GM19035 (cell line): Measurements from ENCODE around the gene GRAMD4.

Source experiments
- ATAC-seq: cut with Tn5 transposase; IDR thresholded peaks from one replicate; pipeline ENCODE4 v1.9.1; 2021; ENCODE audit not compliant: unreplicated experiment

The GRAMD4 gene

DNA sequence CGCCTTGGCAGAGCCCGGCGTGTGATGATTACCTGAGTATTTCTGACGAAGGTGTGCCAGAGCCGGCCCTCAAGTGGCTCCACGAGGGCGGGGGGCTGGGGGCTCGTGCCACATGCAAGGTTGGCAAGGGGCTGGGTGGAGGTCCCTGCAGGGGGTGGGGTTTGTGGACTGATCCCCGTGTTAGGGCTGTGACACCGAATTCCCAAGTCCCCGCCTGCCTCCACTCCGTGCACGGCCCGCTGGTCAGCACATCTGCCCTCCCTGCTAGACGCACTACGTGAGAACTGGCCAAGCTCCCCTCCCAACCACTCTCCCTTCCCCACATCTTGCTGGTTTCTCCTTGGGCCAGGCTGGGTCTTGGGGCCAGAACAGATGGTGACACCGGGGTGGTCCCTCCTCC is 34.2 kb downstream of the GRAMD4 start:
- no peak for ATAC-seq

DNA sequence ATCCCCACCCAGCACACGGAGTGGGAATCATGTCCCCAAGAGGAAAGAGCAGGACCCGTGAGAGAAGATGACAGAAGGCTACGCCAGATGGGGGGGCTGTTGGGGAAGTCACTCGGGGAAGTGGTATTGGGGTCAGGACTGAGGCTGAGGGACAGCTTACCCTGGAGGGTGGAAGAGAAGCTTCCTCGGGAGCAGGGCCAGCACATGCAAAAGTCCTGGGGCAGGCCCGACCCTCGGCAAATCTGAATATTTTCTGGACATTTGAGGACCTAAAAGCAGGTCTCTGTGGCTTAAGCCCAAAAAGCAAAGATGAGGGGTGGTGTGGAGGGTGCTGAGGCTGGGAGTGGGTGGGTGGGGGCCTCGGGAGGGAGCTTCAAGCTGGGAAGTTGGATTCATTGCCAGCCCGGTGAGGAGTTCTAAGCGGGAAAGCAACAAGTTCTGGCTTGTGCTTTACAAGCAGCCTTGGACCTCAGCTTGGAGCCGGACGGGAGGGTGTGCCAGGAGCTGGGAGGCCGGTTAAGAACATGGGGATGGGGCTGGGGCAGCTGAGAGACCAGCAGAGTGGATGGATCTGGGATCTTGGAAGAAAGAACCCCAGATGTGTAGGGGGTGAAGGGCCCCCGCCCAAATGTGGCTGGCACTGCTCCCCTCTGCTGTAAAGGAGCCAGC is 34.9 kb downstream of the GRAMD4 start:
- no peak for ATAC-seq

DNA sequence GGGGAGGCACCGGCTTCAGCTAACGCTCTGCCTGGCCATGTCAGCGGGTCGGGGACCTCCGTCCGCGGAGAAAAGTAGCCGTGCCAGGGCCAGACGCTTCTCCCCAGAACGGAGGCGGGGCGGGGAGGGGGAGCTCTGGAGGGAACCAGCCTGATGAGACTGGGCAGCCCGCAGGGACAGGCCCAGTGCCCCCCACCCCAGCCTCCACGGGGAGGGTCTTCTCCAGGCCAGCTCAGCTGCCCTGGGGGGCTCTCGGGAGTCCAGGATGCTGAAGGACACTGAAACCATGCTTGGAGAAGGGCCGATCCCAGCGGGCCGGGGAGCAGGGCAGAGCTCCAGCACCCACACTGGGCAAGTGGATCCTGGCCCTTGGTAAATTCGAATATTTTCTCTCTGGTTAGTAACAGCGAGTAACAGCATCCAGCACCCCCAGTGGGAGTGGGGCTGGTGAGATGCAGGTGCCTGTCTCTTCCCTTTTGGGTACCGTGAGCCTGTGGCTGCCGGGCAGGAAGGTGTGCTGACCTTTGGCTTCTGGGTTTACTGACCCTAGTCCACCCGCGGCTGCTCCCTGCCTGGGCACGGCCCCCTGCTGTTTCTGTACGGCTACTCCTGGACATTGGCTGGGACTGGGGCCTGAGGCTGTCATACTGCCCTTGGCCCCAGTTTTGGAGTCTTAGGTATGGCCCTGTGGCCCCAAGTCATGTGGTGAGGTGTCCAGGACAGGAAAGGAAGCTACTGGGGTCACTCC is 35.8 kb downstream of the GRAMD4 start:
- no peak for ATAC-seq

DNA sequence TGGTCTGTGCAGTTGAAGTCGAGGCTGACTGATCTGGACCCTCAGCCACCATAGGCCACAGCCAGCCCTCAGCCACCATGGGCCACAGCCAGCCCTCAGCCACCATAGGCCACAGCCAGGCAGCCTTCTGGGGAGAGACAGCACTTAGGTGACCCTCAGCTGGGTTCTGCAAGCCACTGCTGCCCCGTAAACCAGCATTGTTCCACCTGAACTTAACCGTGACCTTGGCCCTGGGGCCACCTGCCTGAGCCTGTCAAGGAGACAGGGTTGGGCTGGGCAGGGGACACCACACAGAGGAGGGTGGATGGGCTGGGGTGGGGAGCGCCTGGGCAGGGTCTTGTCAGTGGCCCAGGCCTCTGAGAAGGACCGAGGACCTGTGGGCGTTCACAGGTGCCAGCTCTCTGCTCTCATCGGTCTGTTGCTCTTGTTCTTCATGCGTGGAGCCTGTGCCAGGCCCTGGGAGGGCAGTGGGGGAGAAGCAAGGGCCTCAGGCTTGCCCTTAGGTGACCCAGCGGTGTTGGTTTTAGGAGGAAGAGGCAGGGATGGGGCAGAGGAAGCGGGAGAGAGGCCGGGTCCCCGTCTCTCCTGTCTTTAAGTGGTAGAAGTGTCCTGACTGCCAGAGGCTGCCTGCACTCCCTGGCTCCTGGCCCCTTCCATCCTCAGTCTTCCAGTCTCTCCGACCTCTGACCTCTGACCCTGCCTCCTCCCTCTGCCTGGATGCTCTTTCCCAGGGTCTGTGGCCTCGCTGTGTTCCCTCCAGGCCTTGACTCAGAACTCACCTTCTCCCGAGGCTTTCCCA is 36.9 kb downstream of the GRAMD4 start:
- ATAC-seq = no peak

DNA sequence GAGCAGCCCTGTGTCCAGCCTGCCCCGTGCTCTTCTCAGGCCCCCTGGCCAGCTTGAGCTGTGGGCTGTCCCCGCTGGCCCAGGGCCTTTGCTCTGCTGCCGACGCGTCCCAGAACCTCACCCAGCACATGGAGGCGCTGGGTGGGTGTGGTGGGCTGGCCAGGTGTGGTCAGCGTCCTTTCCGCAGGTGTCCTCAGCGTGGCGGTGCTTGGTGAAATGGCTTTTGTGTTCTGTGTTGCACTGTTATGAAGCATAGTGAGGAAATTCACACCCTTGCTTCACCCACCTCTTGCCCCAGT is 37.4 kb downstream of the GRAMD4 start:
- ATAC-seq = no peak

DNA sequence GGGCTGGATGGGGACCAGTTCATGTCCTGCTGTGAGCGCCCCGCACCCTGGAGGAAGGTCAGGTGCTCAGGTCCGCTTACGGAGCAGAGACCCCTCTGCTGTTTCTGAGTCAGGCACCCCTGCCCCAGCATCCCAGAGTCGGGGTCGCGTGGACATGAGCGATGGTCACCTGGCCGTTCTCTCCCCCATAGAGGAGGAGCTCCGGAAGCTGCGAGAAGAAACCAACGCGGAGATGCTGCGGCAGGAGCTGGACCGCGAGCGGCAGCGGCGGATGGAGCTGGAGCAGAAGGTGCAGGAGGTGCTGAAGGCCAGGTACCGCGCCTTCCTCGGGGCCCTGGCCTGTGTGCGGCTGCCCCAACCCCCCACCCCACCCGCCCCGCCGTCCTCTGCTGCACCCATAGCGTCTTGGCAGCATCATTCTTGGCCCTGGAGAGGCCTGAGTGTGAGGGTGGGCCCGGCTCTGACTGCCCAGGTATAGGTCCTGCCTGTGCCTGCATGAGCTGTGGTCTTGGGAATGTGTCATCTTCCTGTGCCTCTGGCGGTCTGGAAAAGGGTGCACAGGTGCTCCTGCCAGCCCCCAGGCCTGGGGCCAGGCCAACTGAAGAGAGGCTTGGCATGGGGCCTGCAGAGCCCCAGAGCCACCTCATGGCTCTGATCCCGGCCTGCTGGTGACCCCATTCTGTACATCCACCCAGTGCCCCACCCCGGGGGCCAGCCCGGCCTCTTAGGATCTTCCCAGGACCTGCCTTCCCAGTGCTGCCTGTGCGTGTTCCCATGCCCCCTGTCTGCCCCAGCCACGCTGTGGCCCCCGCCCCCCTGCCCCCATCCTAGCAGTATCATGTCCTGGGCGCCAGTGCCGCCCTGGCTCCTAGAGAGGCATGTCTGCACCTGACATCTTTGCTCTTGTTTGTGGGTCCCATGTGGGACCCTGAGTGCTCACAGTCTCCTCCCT is 38.1 kb downstream of the GRAMD4 start:
- no peak for ATAC-seq

DNA sequence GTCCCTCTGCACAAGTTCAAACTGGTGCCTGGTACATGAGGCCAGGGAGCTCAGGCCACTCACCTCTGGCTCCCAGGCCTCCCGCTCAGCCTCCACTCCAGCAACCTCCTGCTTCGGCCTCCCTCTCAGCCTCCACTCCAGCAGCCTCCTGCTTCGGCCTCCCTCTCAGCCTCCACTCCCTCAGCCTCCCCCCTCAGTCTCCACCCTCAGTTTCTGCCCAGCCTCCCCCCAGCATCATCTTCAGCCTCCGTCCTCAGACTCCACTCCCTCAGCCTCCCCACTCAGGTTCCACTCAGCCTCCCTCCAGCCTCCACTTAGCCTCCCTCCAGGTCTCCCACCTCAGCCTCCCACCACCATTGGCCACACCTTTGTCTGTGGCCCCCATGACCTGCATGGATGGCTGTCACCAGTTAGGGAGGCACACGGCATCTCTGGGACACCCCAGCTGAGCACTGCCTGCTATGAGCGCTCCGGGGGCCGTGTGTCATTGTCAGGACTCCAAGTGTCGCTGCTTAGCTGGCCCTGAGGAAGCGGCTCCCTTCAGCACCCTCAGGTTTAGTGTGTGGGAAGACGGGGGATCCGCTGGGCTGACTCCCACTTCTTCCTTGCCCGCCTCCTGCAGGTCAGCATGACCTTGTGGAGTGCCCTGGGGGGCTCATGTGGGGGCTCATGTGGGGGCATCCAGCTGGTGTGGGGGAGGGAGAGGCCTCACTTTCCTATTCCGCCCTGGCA is 39.0 kb downstream of the GRAMD4 start:
- ATAC-seq = no peak

DNA sequence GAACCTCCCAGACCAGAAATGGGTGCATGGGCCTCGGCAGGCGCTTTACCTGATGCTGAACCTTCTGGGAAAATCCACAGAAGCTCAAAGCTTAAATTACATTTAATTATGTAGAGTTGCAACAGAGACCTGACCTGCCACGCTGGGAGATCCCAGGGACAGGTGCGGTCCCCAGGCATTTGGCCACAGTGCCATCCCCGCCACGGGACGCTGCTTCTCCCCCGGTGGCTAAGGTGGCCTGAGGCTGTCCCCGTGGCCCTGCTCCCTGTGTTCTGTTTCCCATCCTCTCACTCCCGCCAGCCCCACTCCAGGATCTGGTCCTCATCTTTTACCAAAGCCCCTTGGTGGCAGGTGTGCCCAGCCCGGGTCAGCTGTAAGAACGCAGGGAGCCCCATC is 39.6 kb downstream of the GRAMD4 start:
- ATAC-seq = no peak

DNA sequence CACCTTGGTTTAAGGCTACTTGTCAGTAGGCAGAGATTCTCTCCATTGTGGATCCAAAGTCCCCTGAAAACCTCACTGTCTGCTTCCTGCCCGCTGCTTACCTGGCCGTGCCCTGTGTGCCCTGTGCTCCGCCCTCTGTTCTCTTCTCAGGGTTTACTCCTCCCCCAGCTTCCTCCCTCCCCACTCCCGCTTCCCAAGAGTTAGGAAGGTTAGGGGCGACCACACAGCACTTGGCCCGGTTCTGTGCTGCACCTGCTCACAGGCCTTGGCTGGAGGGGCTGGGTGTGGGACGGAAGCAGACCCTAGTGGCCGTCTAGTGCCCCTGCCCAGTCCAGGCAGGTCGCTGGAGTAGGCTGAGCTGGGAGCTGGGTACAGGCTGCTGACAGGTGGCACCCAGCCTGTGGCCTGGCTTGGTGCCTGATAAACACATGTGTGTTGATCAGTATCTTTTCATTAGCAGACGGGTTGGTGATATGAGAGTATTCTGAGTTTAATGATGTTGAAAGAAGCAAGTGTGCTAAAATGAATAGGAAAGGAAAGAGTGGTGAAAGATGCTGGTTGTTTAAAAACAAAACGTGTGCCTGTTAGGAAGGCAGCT is 40.5 kb downstream of the GRAMD4 start:
- ATAC-seq = no peak

DNA sequence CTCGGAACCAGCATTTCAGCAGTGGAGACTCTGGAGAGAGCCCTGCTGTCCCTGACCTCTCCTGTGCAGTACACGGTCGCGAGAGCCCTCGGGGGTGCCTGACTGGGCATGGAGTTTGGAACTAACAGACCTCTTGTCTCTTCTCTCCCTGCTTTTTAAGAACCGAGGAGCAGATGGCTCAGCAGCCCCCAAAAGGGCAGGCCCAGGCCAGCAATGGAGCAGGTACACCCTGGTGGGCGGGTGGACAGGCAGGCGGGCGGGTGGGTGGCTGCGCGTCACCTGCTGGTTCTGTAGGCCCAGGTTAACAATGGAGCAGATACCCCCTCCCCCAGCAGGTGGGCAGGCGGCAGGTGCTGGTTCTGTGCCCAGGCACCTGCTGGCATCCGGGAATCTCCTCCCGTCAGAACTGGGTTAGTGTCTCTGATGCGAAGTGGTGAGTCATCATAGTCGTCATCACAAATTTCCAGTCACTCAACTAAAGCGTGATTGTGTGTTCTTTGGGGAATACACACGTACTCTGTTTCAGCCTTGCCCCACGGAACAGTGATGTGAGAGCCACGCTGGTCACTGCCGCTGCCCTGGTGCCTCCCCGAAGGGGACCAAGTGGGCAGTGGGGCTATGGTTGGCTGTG is 41.1 kb downstream of the GRAMD4 start:
- ATAC-seq = no peak

DNA sequence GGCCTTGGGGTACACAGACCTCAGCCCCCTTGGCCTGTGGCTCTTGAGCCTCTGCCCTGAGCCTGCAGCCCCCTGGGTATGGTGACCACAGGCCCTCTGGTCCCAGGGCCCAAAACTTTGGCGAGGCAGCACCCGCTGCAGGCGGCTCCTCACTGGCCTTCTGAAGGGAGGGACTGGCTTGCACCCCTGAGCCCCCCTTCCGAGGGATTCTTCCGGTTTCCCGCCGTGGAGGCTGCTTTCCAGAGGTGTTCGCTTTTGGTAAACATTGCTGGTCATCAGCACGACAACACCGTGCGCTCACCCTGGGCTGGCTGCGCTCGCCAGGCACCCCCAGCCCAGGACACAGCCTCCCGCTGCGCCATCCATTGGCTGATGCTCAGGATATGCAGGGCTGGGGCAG is 42.0 kb downstream of the GRAMD4 start:
- ATAC-seq = no peak

DNA sequence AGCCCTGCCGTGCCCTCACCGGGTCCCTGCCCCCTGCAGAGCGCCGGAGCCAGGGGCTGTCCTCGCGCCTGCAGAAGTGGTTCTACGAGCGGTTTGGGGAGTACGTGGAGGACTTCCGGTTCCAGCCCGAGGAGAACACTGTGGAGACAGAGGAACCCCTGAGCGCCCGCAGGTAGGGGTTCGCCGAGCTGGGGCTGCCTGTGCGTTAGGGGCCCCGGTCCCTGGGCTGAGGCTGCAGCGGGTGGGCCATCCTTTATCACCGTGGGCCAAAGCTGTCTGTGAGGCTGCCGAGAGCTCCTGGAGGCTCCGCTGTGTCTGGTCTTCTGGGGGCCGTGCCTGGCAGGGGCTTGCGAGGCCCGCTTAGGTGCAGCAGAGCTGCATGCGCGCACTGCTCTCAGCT is 42.8 kb downstream of the GRAMD4 start:
- no peak for ATAC-seq

DNA sequence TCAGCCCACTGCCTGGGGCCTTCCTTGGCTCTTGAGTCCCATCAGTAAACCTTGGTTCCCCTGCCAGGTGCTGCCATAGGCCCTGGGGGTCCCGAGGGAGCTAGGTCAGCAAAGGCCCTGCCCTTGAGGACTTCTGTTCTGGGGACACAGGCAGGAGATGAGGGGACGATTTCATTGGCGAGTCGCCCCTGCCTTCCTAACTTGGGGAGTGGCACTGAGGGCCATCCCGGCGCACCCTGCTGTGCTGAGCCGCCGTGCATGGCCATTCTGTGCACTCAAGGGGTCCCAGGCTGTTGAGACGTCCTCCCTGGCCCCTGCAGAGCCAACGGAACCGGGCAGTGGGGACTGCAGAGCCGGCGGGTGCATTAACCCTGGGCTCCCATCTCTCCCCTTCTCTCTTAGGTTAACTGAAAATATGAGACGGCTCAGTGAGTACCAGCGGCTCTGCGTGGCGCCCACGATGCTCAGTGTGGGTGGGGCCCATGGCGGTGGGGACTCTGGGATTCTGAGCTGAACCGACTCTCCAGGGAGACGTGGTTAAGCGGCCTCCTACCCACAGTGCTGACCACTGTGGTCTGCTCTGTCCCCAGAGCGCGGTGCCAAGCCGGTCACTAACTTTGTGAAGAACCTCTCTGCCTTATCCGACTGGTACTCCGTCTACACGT is 43.4 kb downstream of the GRAMD4 start:
- no peak for ATAC-seq

DNA sequence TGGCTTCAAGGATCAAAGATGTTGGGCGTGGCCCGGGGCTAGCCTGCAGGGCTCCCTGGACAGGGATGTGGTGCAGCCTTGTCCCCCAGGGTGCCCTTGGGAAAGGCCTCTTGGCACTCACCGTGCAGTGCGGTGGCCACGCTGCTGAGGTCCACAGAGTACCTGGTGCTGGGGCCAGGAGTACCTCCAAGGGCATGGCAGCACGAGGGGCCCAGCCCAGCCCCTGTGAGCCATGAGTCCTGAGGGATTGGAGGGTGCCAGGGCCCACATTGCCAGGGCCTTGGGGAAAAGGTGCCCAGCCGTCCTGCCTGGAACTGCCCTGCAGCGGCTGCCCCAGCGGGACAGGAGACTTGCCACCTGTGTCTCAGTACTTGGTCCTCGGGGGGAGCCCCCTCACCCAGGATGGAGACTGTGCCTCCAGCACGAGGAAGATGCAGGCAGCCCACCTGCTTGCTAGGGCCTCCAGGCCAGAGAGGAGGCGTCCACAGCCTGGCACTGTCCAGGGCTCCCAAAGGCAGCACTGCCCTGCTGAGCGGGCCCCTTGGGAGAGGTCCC is 44.2 kb downstream of the GRAMD4 start:
- ATAC-seq = no peak

DNA sequence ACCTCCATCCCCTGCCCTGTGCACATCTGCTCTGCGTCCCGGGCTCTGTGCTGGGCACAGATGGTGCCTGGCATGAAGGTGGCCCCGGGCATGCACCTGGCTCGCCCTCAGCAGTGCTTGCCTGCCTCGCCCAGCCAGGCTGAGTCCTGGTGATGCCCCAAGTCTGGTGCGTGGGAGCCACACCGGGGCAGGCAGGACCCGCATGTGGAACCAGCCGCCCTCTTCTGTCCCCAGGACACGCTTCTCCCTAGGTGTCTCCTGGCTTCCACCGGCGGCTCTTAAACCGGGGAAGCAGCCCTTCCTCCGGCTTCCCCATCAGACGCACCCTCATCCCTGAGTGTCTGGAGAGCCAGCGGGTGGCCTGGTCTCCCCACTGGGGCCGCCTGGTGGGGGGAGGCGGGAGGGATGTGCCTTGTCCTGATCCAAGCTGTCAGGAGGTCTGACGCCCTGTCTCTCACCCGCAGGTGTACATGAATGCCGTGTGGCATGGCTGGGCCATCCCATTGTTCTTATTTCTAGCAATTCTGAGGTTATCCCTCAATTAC is 45.0 kb downstream of the GRAMD4 start:
- ATAC-seq = no peak

DNA sequence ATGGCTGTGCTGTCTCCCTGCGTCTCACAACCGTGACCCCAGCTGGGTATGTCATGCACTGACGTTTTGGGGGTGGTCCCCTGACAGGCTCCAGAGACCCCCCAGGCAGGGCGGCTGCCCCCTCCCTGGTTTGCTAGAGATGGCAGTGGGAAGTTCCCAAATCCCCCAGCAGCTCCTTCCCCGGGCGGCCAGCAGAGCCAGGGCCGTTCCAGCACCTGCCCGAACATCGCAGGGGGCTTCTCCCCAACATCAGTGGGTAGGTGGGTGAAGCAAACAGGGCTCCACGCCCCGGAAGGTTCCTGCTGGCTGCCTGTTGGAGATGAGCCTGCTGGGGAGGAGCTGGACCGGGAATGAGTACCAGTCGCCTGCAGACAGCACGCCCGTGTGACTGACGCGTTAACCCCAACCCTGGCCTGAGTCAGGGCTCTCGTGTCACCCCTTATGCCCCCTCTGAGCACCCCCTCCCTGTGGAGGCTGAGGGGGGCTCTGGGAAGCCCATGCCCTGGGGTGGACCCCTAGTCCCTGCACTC is 45.6 kb downstream of the GRAMD4 start:
- no peak for ATAC-seq

DNA sequence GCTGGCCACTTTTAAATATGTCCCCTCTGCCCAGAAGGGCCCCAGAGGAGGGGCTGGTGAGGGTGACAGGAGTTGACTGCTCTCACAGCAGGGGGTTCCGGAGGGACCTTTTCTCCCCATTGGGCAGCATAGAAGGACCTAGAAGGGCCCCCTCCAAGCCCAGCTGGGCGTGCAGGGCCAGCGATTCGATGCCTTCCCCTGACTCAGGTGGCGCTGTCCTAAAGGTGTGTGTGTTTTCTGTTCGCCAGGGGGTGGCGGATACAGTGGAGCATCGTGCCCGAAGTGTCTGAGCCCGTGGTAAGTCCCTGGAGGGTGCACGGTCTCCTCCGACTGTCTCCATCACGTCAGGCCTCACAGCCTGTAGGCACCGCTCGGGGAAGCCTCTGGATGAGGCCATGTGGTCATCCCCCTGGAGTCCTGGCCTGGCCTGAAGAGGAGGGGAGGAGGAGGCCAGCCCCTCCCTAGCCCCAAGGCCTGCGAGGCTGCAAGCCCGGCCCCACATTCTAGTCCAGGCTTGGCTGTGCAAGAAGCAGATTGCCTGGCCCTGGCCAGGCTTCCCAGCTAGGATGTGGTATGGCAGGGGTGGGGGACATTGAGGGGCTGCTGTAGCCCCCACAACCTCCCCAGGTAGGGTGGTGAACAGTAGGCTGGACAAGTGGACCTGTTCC is 46.5 kb downstream of the GRAMD4 start:
- no peak for ATAC-seq

DNA sequence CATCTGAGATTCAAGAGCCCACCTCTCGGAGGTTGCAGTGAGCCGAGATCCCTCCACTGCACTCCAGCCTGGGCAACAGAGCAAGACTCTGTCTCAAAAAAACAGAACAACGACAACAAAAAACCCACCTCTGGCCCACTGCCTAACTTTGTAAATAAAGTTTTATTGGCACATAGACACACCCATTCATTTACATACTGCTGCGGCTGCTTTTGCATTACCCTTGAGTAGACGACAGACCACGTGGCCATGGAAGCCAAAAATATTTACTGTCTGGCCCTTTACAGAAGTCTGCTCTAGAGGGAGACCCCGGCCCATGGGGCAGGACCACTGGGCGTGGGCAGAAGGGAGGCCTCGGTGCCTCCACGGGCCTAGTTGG is 47.0 kb downstream of the GRAMD4 start:
- no peak for ATAC-seq
